Transverse colon (tissue), 4 donors: ENCODE data around the gene EDNRA.

ENCODE experiments used
- POLR2AphosphoS5 ChIP-seq, 3 donors: sonication (generic); formaldehyde crosslinking; IDR thresholded peaks; one replicate each; pipeline ENCODE4 v1.6.1; 2016; ENCODE audit warnings: antibody characterized with exemption in 3 of 3
- TF ChIP-seq, protein P1 (sequence below), 5 experiments: fragments of 200-600 bp in 3 of 5; fragments of 450-650 bp in 2 of 5; sonication (generic) in 3 of 5; IDR thresholded peaks; 1 replicate in 2 of 5; 2 replicates in 3 of 5; pipeline ENCODE4 v1.5.1; 2016 to 2017; ENCODE audit warnings: antibody characterized with exemption in 5 of 5, inconsistent platforms in 3 of 5, mild to moderate bottlenecking in 2 of 5, moderate library complexity in 1 of 5

DNA sequence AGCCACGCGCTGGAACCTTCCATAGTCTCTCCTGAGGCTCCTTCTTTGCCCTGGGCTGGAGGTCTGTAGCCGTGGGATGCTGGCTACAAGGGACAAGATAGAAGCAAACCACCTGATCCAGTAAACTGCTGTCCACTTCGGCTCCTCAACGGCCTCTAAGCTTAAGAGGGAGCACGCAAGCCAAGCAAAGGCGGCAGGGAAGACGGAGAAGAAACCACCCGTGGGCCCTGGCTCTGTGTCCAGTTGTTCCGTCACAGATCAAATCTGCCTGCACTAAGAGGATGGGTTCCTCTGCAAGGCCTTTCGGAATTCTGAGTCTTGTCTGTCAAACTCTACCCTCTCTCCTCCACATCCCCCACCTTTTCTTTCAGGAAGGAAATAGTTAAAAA lies 401 bp upstream of the EDNRA start:
- TF ChIP-seq, protein P1, sequence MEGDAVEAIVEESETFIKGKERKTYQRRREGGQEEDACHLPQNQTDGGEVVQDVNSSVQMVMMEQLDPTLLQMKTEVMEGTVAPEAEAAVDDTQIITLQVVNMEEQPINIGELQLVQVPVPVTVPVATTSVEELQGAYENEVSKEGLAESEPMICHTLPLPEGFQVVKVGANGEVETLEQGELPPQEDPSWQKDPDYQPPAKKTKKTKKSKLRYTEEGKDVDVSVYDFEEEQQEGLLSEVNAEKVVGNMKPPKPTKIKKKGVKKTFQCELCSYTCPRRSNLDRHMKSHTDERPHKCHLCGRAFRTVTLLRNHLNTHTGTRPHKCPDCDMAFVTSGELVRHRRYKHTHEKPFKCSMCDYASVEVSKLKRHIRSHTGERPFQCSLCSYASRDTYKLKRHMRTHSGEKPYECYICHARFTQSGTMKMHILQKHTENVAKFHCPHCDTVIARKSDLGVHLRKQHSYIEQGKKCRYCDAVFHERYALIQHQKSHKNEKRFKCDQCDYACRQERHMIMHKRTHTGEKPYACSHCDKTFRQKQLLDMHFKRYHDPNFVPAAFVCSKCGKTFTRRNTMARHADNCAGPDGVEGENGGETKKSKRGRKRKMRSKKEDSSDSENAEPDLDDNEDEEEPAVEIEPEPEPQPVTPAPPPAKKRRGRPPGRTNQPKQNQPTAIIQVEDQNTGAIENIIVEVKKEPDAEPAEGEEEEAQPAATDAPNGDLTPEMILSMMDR (IDR thresholded peaks at IDR 0.05), result no peak
- TF ChIP-seq POLR2AphosphoS5 (IDR thresholded peaks at IDR 0.05), result no peak
